GM12891 (cell line): ENCODE measurements around the gene SIRT5.

Experiments
- PAX5 ChIP-seq: IDR thresholded peaks from 2 replicates; pipeline ENCODE4 v1.6.1; 2011; ENCODE audit warnings: low read length, moderate library complexity, mild to moderate bottlenecking; ENCODE audit not compliant: insufficient read depth, severe bottlenecking
- POLR2A ChIP-seq: IDR thresholded peaks from 2 replicates; pipeline ENCODE4 v1.6.1; 2011; ENCODE audit warnings: low read depth, low read length, control low read depth
- POLR2AphosphoS5 ChIP-seq: IDR thresholded peaks from 2 replicates; pipeline ENCODE4 v1.6.1; 2011; ENCODE audit warnings: low read depth, low read length, control low read depth
- POU2F2 ChIP-seq: IDR thresholded peaks from 2 replicates; pipeline ENCODE4 v1.6.1; 2011; ENCODE audit warnings: low read depth, mild to moderate bottlenecking, control low read depth, low read length, moderate library complexity
- TAF1 ChIP-seq: IDR thresholded peaks from 2 replicates; pipeline ENCODE4 v1.6.1; 2011; ENCODE audit warnings: low read depth, low read length, control low read depth

GRCh38 chr6:13581700-13582229 is 7.4 kb downstream of the SIRT5 start:
- TF ChIP-seq POLR2A (no peak), POLR2AphosphoS5 (no peak), TAF1 (no peak), POU2F2 (no peak), PAX5 (no peak)
